Stomach (tissue), 4 donors: ENCODE measurements around the gene CDK3.

Source experiments
- CTCF ChIP-seq, 7 experiments: fragments of 450-650 bp in 4 of 7; fragments of 200-600 bp in 3 of 7; sonication (generic) in 3 of 7; IDR thresholded peaks; one replicate each; pipeline ENCODE4 v1.5.1; 2016 to 2019; ENCODE audit warnings: antibody characterized with exemption in 7 of 7, control low read depth in 2 of 7, mild to moderate bottlenecking in 1 of 7
- EP300 ChIP-seq: sonication (generic); formaldehyde crosslinking; IDR thresholded peaks from one replicate; pipeline ENCODE4 v1.6.1; 2017; ENCODE audit warnings: antibody characterized with exemption
- POLR2A ChIP-seq, 4 donors: fragments of 450-650 bp; IDR thresholded peaks; one replicate each; pipeline ENCODE4 v1.6.1; 2016; ENCODE audit warnings: antibody characterized with exemption in 4 of 4, control low read depth in 2 of 4, mild to moderate bottlenecking in 1 of 4, moderate library complexity in 1 of 4

GRCh38 chr17:76019833-76020467 is 19.3 kb downstream of the CDK3 start:
- TF ChIP-seq POLR2A (IDR thresholded peaks at IDR 0.05) (no peak), CTCF (IDR thresholded peaks at IDR 0.05) (no peak), EP300 (no peak)
